ENCODE measurements around the gene RSPH3.

DNA sequence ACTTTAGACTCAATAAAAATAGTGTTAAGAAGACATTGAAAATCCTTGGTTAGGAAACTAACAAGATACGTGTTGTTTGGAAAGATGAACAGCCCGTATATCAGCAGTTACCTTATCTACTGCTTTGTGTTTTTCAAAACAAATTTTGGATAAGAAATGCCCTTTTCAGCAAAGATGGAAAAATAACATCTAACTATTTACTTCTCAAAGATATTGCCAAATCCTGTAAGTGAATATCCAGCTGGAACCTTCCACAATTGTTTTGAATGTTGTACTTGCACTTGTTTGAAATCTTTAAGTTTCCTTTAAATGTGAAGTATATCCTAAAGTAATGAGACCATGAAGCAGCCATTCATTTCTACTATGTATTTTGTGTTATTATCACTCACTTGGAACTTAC lies 30.2 kb upstream of the RSPH3 start:
- TF ChIP-seq, protein P1, sequence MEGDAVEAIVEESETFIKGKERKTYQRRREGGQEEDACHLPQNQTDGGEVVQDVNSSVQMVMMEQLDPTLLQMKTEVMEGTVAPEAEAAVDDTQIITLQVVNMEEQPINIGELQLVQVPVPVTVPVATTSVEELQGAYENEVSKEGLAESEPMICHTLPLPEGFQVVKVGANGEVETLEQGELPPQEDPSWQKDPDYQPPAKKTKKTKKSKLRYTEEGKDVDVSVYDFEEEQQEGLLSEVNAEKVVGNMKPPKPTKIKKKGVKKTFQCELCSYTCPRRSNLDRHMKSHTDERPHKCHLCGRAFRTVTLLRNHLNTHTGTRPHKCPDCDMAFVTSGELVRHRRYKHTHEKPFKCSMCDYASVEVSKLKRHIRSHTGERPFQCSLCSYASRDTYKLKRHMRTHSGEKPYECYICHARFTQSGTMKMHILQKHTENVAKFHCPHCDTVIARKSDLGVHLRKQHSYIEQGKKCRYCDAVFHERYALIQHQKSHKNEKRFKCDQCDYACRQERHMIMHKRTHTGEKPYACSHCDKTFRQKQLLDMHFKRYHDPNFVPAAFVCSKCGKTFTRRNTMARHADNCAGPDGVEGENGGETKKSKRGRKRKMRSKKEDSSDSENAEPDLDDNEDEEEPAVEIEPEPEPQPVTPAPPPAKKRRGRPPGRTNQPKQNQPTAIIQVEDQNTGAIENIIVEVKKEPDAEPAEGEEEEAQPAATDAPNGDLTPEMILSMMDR (optimal IDR thresholded peaks at IDR 0.05 in 1 of 3, IDR thresholded peaks at IDR 0.05 in 1 of 3, conservative IDR thresholded peaks at IDR 0.05 in 1 of 3; ENCODE audit: extremely low read depth in 1 of 3, insufficient read depth in 2 of 3, low read length in 3 of 3): no peak
- TF ChIP-seq EZH2 (IDR thresholded peaks at IDR 0.05; ENCODE audit: low read length): no peak

All from keratinocyte (primary cell).